Thoracic aorta (tissue), 2 donors: ENCODE data around the gene CHKA. TPM values are rescaled to one million over a fixed set of nuclear protein-coding genes. Genes with fewer than 3 reads are reported as not detected.

Source experiments
- ATAC-seq: fragments of 150-250 bp; one replicate; pipeline ENCODE4 v1.8.0; 2017; ENCODE audit warnings: low read depth; ENCODE audit not compliant: insufficient number of reproducible peaks, low FRiP score
- DNase-seq: peaks from one replicate; pipeline ENCODE4 v3.0.0-alpha.2; 2020; ENCODE audit warnings: low spot score
- H3K27ac ChIP-seq, 2 donors: fragments of 200-600 bp; sonication (generic); 1 replicate in 1 of 2; 2 replicates in 1 of 2; pipeline ENCODE4 v1.5.1; 2016; ENCODE audit warnings: mild to moderate bottlenecking in 2 of 2, moderate library complexity in 2 of 2
- H3K27me3 ChIP-seq: fragments of 200-600 bp; sonication (generic); replicated peaks from 2 replicates; pipeline ENCODE4 v1.6.0; 2016; ENCODE audit warnings: mild to moderate bottlenecking; ENCODE audit not compliant: insufficient read depth
- H3K36me3 ChIP-seq: fragments of 200-600 bp; sonication (generic); one replicate; pipeline ENCODE4 v1.5.1; 2016
- H3K4me1 ChIP-seq, 2 donors: fragments of 200-600 bp; sonication (generic); 1 replicate in 1 of 2; 2 replicates in 1 of 2; pipeline versions ENCODE4 v1.5.1 to v1.6.0; 2016; ENCODE audit warnings: low read depth in 2 of 2, mild to moderate bottlenecking in 1 of 2; ENCODE audit not compliant: control insufficient read depth in 1 of 2
- H3K4me3 ChIP-seq: fragments of 200-600 bp; sonication (generic); 2 replicates; pipeline ENCODE4 v1.5.1; 2016; ENCODE audit warnings: mild to moderate bottlenecking
- H3K9me3 ChIP-seq: fragments of 200-600 bp; sonication (generic); 2 replicates; pipeline ENCODE4 v1.5.1; 2016
- total RNA-seq, 2 donors: library from RNA; depleted of rRNA; stranded (reverse); fragments of >200 nt; gene quantifications; one replicate each; pipeline versions ENCODE4 v1.1.0 to v1.2.3, GENCODE V29; 2016
- TF ChIP-seq, protein P1 (sequence below): fragments of 200-600 bp; sonication (generic); IDR thresholded peaks from one replicate; pipeline ENCODE4 v1.5.1; 2019; ENCODE audit warnings: antibody characterized with exemption

The CHKA gene
- total RNA-seq, 2 donors from 2014 or later: 12.5 to 22.2 TPM

DNA sequence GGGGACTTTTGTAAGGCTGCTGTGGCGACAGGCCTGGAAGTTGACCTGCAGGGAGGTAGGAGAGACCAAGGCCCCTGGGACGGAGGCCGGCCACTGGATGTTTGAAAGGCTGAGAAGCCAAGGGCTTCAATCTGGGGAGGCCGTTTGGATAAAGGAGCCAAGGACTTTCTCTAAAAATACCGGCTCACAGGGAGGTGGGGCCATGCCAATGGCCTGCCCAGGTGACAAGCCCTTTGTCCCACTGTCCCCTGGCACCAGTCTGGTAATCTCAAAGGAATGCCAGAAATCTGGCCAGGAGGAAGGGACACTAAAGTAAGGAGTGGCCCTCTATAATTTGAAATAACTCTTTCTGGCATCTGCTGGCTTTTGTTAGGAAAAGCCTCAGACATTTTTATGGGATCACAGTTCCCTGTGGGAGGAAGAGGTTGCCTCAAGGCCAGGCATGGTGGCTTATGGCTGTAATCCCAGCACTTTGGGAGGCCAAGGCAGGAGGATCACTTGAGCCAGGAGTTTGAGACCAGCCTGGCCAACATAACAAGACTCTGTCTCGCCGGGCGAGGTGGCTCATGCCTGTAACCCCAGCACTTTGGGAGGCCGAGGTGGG is 1.9 kb upstream of the CHKA start:
- Histone ChIP-seq H3K36me3 (no peaks in the 10 kb centered on the region), H3K27ac (no peak overlapping the region), H3K4me3 (no peak overlapping the region), H3K4me1 (peaks cover 4 to 15% of the 10 kb centered on the region in 2 donors), H3K9me3 (no peaks in the 10 kb centered on the region), H3K27me3 (no peaks in the 10 kb centered on the region)
- no peak for DNase-seq
- TF ChIP-seq, protein P1, sequence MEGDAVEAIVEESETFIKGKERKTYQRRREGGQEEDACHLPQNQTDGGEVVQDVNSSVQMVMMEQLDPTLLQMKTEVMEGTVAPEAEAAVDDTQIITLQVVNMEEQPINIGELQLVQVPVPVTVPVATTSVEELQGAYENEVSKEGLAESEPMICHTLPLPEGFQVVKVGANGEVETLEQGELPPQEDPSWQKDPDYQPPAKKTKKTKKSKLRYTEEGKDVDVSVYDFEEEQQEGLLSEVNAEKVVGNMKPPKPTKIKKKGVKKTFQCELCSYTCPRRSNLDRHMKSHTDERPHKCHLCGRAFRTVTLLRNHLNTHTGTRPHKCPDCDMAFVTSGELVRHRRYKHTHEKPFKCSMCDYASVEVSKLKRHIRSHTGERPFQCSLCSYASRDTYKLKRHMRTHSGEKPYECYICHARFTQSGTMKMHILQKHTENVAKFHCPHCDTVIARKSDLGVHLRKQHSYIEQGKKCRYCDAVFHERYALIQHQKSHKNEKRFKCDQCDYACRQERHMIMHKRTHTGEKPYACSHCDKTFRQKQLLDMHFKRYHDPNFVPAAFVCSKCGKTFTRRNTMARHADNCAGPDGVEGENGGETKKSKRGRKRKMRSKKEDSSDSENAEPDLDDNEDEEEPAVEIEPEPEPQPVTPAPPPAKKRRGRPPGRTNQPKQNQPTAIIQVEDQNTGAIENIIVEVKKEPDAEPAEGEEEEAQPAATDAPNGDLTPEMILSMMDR: no peak
- ATAC-seq: no peak

DNA sequence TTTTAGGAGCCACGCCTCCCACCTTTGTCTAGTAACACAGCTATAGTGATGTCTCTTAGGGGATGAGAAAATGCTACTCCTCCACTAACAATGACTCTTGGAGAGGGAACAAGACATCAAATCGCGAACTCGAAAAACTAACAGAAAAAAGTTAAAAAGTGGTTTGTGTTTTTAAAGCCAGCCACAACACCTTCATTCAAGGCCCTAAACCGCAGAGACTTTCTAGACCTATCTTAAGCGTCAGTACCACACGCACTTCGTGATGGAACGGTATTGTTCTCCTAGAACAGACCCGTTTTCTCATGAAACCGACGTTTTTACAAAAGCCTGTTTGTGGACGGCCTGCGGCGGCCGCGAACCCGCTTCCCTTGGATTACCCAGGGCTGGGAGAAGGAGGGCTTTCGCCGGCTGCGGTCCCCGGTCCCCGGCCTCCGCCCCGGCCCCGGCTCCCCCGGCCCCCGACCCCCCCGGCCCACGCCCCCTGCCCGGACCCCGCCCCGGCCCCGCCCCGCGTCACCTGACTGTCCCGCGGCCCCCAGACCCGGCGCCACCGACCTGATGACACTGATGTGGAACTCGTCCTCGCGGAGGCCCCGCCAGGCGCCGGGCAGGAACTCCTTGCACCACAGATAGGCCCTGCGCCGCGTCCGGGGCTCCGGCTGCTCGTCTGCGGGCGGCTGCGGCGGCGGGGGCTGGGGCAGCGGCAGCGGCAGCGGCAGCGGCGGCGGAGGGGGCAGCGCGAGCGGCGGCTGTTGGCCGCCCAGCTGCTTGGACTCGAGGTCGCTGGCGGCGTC is 718 bp downstream of the CHKA start:
- DNase-seq (no peak), ATAC-seq (no peak)
- H3K4me3 ChIP-seq: peak overlapping the region; percentile 84
- peaks cover 4 to 13% of the 10 kb centered on the region in 2 donors for H3K4me1 ChIP-seq
- no peaks in the 10 kb centered on the region for H3K36me3 ChIP-seq
- H3K9me3 ChIP-seq: no peaks in the 10 kb centered on the region
- TF ChIP-seq, protein P1: no peak
- no peaks in the 10 kb centered on the region for H3K27me3 ChIP-seq
- peak overlapping the region; percentile 55 to 82 for H3K27ac ChIP-seq

- no peaks in the 10 kb centered on the region for H3K36me3 ChIP-seq
- no peaks in the 10 kb centered on the region for H3K27me3 ChIP-seq
- H3K9me3 ChIP-seq: no peaks in the 10 kb centered on the region
- DNase-seq (no peak), ATAC-seq (no peak)
- peak overlapping the region in 1 of 2 donors; percentile 13 for H3K27ac ChIP-seq
- TF ChIP-seq, protein P1: no peak
- H3K4me1 ChIP-seq: peaks cover 4 to 13% of the 10 kb centered on the region in 2 donors
- no peak overlapping the region for H3K4me3 ChIP-seq
Measured at GRCh38 chr11:68118706-68119448, 2.3 kb downstream of the CHKA start.

GRCh38 chr11:68117853-68118470 is 3.2 kb downstream of the CHKA start:
- no peaks in the 10 kb centered on the region for H3K9me3 ChIP-seq
- DNase-seq (no peak), ATAC-seq (no peak)
- no peak overlapping the region for H3K27ac ChIP-seq
- H3K4me3 ChIP-seq: no peak overlapping the region
- H3K36me3 ChIP-seq: no peaks in the 10 kb centered on the region
- H3K27me3 ChIP-seq: no peaks in the 10 kb centered on the region
- H3K4me1 ChIP-seq: peaks cover 4 to 13% of the 10 kb centered on the region in 2 donors
- TF ChIP-seq, protein P1: no peak
